Stimulated activated CD4-positive, alpha-beta T cell treated with anti-CD3 and anti-CD28 coated beads, Interleukin-1b, Interleukin-23, amount 100 ng/mL, for 48 hours (primary cell): ENCODE measurements around the gene NPLOC4.

Experiments
- DNase-seq: peaks from one replicate; pipeline ENCODE4 v3.0.0-alpha.2; 2020

NPLOC4 gene

GRCh38 chr17:81660441-81660840 lies 23.5 kb upstream of the NPLOC4 start:
- DNase-seq = no peak

- DNase-seq = no peak
Measured at GRCh38 chr17:81659038-81659437, 22.1 kb upstream of the NPLOC4 start.

GRCh38 chr17:81656835-81657234 lies 19.9 kb upstream of the NPLOC4 start:
- no peak for DNase-seq

- DNase-seq = no peak
Measured at GRCh38 chr17:81656118-81656743, 19.3 kb upstream of the NPLOC4 start, which contains the start of gene PDE6G. Gene PDE6G (minus strand): TSS chr17:81656542. CDS start chr17:81653305, 3,237 bp downstream.

- DNase-seq = no peak
Measured at GRCh38 chr17:81655378-81656117, 18.6 kb upstream of the NPLOC4 start.

GRCh38 chr17:81652906-81653771 lies 16.2 kb upstream of the NPLOC4 start:
- DNase-seq = no peak

- no peak for DNase-seq
Measured at GRCh38 chr17:81651692-81652091, 14.8 kb upstream of the NPLOC4 start.

- no peak for DNase-seq
Measured at GRCh38 chr17:81650951-81651350, 14.0 kb upstream of the NPLOC4 start.

GRCh38 chr17:81648707-81649085 lies 11.8 kb upstream of the NPLOC4 start:
- DNase-seq = no peak

- DNase-seq = no peak
Measured at GRCh38 chr17:81648013-81648706, 11.2 kb upstream of the NPLOC4 start.

- no peak for DNase-seq
Measured at GRCh38 chr17:81647640-81648012, 10.7 kb upstream of the NPLOC4 start.

GRCh38 chr17:81646869-81647600 lies 10.1 kb upstream of the NPLOC4 start:
- DNase-seq = no peak

- DNase-seq = no peak
Measured at GRCh38 chr17:81644976-81645952, 8.4 kb upstream of the NPLOC4 start.

GRCh38 chr17:81644496-81644895 lies 7.6 kb upstream of the NPLOC4 start:
- no peak for DNase-seq

- no peak for DNase-seq
Measured at GRCh38 chr17:81641825-81642489, 5.0 kb upstream of the NPLOC4 start.

GRCh38 chr17:81640011-81640410 lies 3.1 kb upstream of the NPLOC4 start:
- no peak for DNase-seq

GRCh38 chr17:81638683-81639082 lies 1.8 kb upstream of the NPLOC4 start:
- DNase-seq = no peak

- DNase-seq = no peak
Measured at GRCh38 chr17:81635973-81636504, 873 bp downstream of the NPLOC4 start.

- no peak for DNase-seq
Measured at GRCh38 chr17:81635431-81635830, 1.5 kb downstream of the NPLOC4 start.

GRCh38 chr17:81631482-81631881 lies 5.4 kb downstream of the NPLOC4 start:
- no peak for DNase-seq
